ENCODE measurements around the gene SH2B3. TPM values are rescaled to one million over a fixed set of nuclear protein-coding genes. Genes with fewer than 3 reads are reported as not detected.

The SH2B3 gene
- total RNA-seq, 5 donors from 2014 or later (not counting 1 experiment from before 2014, with no cell fraction given): 24.6 to 38.8 (median 28.8) TPM

DNA sequence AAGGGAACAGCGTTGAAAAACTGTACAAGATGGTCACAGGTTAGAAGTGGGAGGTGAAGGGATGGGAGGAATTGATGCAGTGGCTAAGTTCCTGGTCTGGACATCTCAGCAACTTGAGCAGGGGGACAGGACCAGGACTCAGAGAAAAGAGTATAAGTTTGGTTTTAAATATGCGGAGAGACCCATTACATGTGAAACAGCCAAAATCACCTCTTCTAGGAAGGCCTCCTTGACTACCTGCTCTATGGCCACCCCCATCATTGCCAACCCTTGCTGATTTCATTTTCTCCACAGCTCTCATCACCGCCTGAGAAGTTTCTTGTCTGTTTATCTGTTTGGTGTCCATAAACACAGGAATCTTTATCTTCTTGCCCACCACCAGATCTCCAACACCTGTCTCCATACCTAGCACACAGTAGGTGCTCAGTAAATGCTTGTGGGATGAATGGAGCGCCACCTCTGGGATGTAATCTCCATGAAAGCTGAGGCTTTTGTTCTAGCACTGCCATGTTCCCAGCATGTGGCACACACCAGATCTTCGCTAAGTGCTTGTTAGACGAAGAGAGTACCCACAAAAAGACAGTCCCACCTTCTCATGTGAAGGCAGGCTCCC lies 25.7 kb upstream of the SH2B3 start:
- no peak overlapping the region for H3K27ac Mint-ChIP-seq
- Histone ChIP-seq H3K4me3 (ENCODE audit: control insufficient read depth in 1 of 2, extremely low read depth in 1 of 2, low read length in 1 of 2) (no peak overlapping the region), H3K27me3 (replicated peaks in 1 of 2; ENCODE audit: control insufficient read depth in 2 of 2, extremely low read depth in 1 of 2, insufficient read depth in 2 of 2, low read length in 1 of 2) (peaks cover 0 to 12% of the 10 kb centered on the region in 2 experiments), H3K36me3 (ENCODE audit: control insufficient read depth in 2 of 2, extremely low read depth in 1 of 2, insufficient read depth in 1 of 2, low read length in 1 of 2) (no peaks in the 10 kb centered on the region), H3K4me1 (ENCODE audit: control insufficient read depth in 1 of 2, extremely low read depth in 1 of 2, insufficient read depth in 2 of 2, low read length in 2 of 2) (no peaks in the 10 kb centered on the region), H3K27ac (ENCODE audit: low read length) (no peak overlapping the region), H3K9me3 (no peaks in the 10 kb centered on the region)
- POLR2A ChIA-PET: no interaction called here
- 80% methylated on average over 1 of the region's 6 CpGs for WGBS (ENCODE audit: insufficient coverage)
- no peaks in the 10 kb centered on the region for H3K36me3 Mint-ChIP-seq
- ATAC-seq (replicated peaks in 1 of 4): no peak
- peaks cover 0 to 2% (median 0%) of the 10 kb centered on the region in 3 donors for H3K4me1 Mint-ChIP-seq
- H3K4me3 Mint-ChIP-seq: no peak overlapping the region
- DNase-seq: no peak
- H3K9me3 Mint-ChIP-seq: no peaks in the 10 kb centered on the region
- H3K27me3 Mint-ChIP-seq: peaks cover 0 to 2% of the 10 kb centered on the region in 2 donors
- CTCF ChIA-PET: interaction anchor here in 1 of 2 donors (0.6 kb wide), 1 partner anchor 817 kb away, joined by 3 read pairs; no protein-coding TSS in a partner anchor

DNA sequence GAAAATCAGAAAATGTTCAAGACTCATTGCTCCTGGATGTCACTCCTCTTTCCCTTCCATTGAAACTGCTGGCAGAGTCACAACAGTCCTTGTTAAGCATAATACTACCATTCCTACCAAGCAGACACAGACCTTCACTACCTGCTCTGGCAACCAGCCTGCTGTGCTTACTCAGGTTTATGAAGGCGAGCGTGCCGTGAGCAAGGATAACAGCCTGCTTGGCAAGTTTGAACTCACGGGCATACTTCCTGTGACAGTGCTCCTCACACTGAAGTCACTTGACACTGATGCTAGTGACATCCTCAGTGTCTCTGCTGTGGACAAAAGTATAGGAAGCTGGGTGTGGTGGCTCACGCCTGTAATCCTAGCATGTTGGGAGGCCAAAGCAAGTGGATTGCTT lies 21.1 kb upstream of the SH2B3 start:
- Histone ChIP-seq H3K27me3 (replicated peaks in 1 of 2; ENCODE audit: control insufficient read depth in 2 of 2, extremely low read depth in 1 of 2, insufficient read depth in 2 of 2, low read length in 1 of 2) (peaks cover 0 to 8% of the 10 kb centered on the region in 2 experiments), H3K36me3 (ENCODE audit: control insufficient read depth in 2 of 2, extremely low read depth in 1 of 2, insufficient read depth in 1 of 2, low read length in 1 of 2) (no peaks in the 10 kb centered on the region), H3K27ac (ENCODE audit: low read length) (no peak overlapping the region), H3K4me1 (ENCODE audit: control insufficient read depth in 1 of 2, extremely low read depth in 1 of 2, insufficient read depth in 2 of 2, low read length in 2 of 2) (no peaks in the 10 kb centered on the region), H3K4me3 (ENCODE audit: control insufficient read depth in 1 of 2, extremely low read depth in 1 of 2, low read length in 1 of 2) (no peak overlapping the region), H3K9me3 (no peaks in the 10 kb centered on the region)
- no peak overlapping the region for H3K27ac Mint-ChIP-seq
- ChIA-PET POLR2A (interaction anchor here in 1 of 2 donors (0.6 kb wide), 1 partner anchor 9 kb away, joined by 3 read pairs; no protein-coding TSS in a partner anchor), CTCF (interaction anchor here in 1 of 2 donors (0.6 kb wide), 1 partner anchor 18 kb away, joined by 3 read pairs; no protein-coding TSS in a partner anchor)
- H3K4me1 Mint-ChIP-seq: peaks cover 0 to 2% (median 0%) of the 10 kb centered on the region in 3 donors
- H3K36me3 Mint-ChIP-seq: no peaks in the 10 kb centered on the region
- 68% methylated on average over 4 of the region's 5 CpGs for WGBS (ENCODE audit: insufficient coverage)
- no peaks in the 10 kb centered on the region for H3K27me3 Mint-ChIP-seq
- H3K4me3 Mint-ChIP-seq: no peak overlapping the region
- ATAC-seq (replicated peaks in 1 of 4) (no peak), DNase-seq (no peak)
- H3K9me3 Mint-ChIP-seq: no peaks in the 10 kb centered on the region

DNA sequence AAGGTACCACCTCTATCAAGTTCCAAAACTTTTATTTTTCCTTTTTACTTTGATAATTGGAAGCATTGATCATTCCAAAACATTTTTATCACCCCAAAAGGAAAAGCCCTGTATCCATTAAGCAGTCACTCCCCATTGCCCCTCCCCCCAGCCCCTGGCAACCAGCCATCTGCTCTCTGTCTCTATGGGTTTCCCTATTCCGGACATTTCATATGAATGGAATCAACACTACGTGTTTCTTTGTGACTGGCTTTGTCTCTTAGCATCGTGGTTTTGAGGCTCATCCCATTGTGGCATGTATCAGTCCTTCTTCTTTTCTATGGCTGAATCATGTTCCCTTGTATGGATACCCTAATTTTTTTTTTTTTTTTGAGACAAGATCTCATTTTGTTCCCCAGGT lies 18.8 kb upstream of the SH2B3 start:
- ChIA-PET CTCF (interaction anchor here (0.6 to 0.7 kb wide), 2 partner anchors 155 to 1091 kb away, joined by 3 to 4 read pairs; no protein-coding TSS in a partner anchor), POLR2A (no interaction called here)
- H3K27ac Mint-ChIP-seq: no peak overlapping the region
- no peak overlapping the region for H3K4me3 Mint-ChIP-seq
- peaks cover 0 to 2% (median 0%) of the 10 kb centered on the region in 3 donors for H3K4me1 Mint-ChIP-seq
- Histone ChIP-seq H3K36me3 (ENCODE audit: control insufficient read depth in 2 of 2, extremely low read depth in 1 of 2, insufficient read depth in 1 of 2, low read length in 1 of 2) (no peaks in the 10 kb centered on the region), H3K27me3 (replicated peaks in 1 of 2; ENCODE audit: control insufficient read depth in 2 of 2, extremely low read depth in 1 of 2, insufficient read depth in 2 of 2, low read length in 1 of 2) (peaks cover 0 to 17% of the 10 kb centered on the region in 2 experiments), H3K9me3 (no peaks in the 10 kb centered on the region), H3K27ac (ENCODE audit: low read length) (no peak overlapping the region), H3K4me3 (ENCODE audit: control insufficient read depth in 1 of 2, extremely low read depth in 1 of 2, low read length in 1 of 2) (no peak overlapping the region), H3K4me1 (ENCODE audit: control insufficient read depth in 1 of 2, extremely low read depth in 1 of 2, insufficient read depth in 2 of 2, low read length in 2 of 2) (no peaks in the 10 kb centered on the region)
- no peaks in the 10 kb centered on the region for H3K9me3 Mint-ChIP-seq
- no peak for DNase-seq
- no peaks in the 10 kb centered on the region for H3K27me3 Mint-ChIP-seq
- WGBS (ENCODE audit: insufficient coverage): 90% methylated on average over 2 of the region's 3 CpGs
- H3K36me3 Mint-ChIP-seq: no peaks in the 10 kb centered on the region
- no peak for ATAC-seq (replicated peaks in 1 of 4)

DNA sequence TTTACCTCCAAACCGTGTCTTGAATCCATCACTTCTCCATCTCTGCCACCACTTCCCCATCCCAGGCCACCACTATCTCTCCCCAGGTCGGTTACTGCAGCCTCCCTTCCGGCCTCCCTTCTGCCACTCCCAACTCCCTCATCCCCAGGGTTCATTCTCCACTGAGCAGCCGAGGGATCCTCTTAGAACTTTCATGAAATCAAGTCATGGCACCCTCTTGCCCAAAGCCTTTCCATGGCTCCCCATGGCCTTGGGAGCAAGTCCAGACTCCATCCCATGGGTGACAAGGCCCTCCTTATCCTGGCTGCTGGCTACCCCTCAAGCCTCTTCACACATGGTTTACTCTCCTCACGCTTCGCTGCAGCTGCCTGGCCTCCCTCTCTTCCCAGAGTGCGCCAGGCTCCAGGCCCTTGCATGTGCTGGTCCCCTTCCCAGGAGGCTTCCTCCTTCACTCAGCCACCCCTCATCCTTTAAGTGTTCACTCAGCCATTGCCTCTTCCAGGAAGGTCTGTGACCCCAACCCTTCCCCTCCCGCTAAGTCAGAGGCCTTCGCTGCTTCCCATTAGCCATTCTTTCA lies 17.9 kb upstream of the SH2B3 start:
- Mint-ChIP-seq H3K4me1 (peaks cover 0 to 2% (median 0%) of the 10 kb centered on the region in 3 donors), H3K9me3 (no peaks in the 10 kb centered on the region), H3K27ac (no peak overlapping the region), H3K4me3 (no peak overlapping the region), H3K27me3 (no peaks in the 10 kb centered on the region), H3K36me3 (no peaks in the 10 kb centered on the region)
- 81% methylated on average over 8 of the region's 9 CpGs for WGBS (ENCODE audit: insufficient coverage)
- DNase-seq (no peak), ATAC-seq (replicated peaks in 1 of 4) (no peak)
- Histone ChIP-seq H3K4me3 (ENCODE audit: control insufficient read depth in 1 of 2, extremely low read depth in 1 of 2, low read length in 1 of 2) (no peak overlapping the region), H3K27ac (ENCODE audit: low read length) (no peak overlapping the region), H3K36me3 (ENCODE audit: control insufficient read depth in 2 of 2, extremely low read depth in 1 of 2, insufficient read depth in 1 of 2, low read length in 1 of 2) (no peaks in the 10 kb centered on the region), H3K27me3 (replicated peaks in 1 of 2; ENCODE audit: control insufficient read depth in 2 of 2, extremely low read depth in 1 of 2, insufficient read depth in 2 of 2, low read length in 1 of 2) (peaks cover 0 to 17% of the 10 kb centered on the region in 2 experiments), H3K4me1 (ENCODE audit: control insufficient read depth in 1 of 2, extremely low read depth in 1 of 2, insufficient read depth in 2 of 2, low read length in 2 of 2) (no peaks in the 10 kb centered on the region), H3K9me3 (no peaks in the 10 kb centered on the region)
- ChIA-PET POLR2A (no interaction called here), CTCF (interaction anchor here in 1 of 2 donors (0.7 kb wide), 1 partner anchor 1092 kb away, joined by 4 read pairs; no protein-coding TSS in a partner anchor)

DNA sequence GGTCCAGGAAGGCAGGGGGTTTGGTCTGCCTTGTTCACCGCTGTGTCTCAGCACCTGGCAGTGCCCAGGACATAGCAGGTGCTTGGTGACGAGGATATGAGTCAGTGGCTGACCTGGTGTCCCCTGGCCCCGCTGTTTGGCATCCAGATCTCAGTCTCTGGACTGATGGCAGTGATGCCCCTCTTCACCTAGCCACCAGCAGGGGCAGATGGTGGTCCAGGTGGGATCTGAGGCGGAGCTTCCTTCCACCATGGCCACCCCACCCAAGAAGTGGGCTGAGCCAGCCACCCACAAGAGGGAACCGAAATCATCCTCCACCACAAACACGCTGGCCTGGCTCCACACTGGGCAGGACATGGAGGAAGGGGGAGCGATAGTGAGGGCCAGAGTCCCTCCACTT lies 16.1 kb upstream of the SH2B3 start:
- 55% methylated on average over 2 of the region's 7 CpGs for WGBS (ENCODE audit: insufficient coverage)
- DNase-seq: no peak

DNA sequence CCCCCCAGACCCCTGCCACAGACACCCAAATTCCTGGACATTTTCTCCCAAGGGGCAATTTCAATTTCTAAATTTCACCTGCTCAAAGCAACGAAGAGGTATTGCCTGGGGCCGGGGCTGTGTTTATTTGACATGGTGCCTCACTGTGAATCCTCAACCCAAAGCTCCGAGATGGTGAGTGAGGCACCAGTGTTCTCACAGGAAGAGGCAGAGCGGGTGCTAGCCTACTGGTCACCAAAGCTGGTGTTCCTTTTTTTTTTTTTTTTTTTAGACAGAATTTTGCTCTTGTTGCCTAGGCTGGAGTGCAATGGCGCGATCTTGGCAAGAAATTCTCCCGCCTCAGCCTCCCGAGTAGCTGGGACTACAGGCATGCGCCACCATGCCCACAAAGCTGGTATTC lies 14.8 kb upstream of the SH2B3 start:
- 87% methylated on average over 7 of the region's 9 CpGs for WGBS (ENCODE audit: insufficient coverage)
- no peak overlapping the region for H3K27ac Mint-ChIP-seq

More for the DNA sequence above, 16.1 kb upstream of the SH2B3 start:
- no peak overlapping the region for H3K4me3 ChIP-seq (ENCODE audit: control insufficient read depth in 1 of 2, extremely low read depth in 1 of 2, low read length in 1 of 2)
- CTCF ChIA-PET: interaction anchor here in 1 of 2 donors (1.0 kb wide), 1 partner anchor 62 kb away, joined by 4 read pairs; no protein-coding TSS in a partner anchor
- no peaks in the 10 kb centered on the region for H3K4me1 ChIP-seq (ENCODE audit: control insufficient read depth in 1 of 2, extremely low read depth in 1 of 2, insufficient read depth in 2 of 2, low read length in 2 of 2)
- H3K36me3 Mint-ChIP-seq: no peaks in the 10 kb centered on the region
- H3K4me1 Mint-ChIP-seq: peaks cover 0 to under 1% (median 0%) of the 10 kb centered on the region in 3 donors
- no peak overlapping the region for H3K27ac ChIP-seq (ENCODE audit: low read length)
- POLR2A ChIA-PET: no interaction called here
- H3K27ac Mint-ChIP-seq: no peak overlapping the region
- H3K9me3 ChIP-seq: no peaks in the 10 kb centered on the region
- no peak for ATAC-seq (replicated peaks in 1 of 4)
- no peaks in the 10 kb centered on the region for H3K36me3 ChIP-seq (ENCODE audit: control insufficient read depth in 2 of 2, extremely low read depth in 1 of 2, insufficient read depth in 1 of 2, low read length in 1 of 2)
- peaks cover 0 to 16% of the 10 kb centered on the region in 2 experiments for H3K27me3 ChIP-seq (replicated peaks in 1 of 2; ENCODE audit: control insufficient read depth in 2 of 2, extremely low read depth in 1 of 2, insufficient read depth in 2 of 2, low read length in 1 of 2)
- no peaks in the 10 kb centered on the region for H3K9me3 Mint-ChIP-seq
- H3K27me3 Mint-ChIP-seq: no peaks in the 10 kb centered on the region
- no peak overlapping the region for H3K4me3 Mint-ChIP-seq

More for the DNA sequence above, 14.8 kb upstream of the SH2B3 start:
- no peaks in the 10 kb centered on the region for H3K36me3 ChIP-seq (ENCODE audit: control insufficient read depth in 2 of 2, extremely low read depth in 1 of 2, insufficient read depth in 1 of 2, low read length in 1 of 2)
- POLR2A ChIA-PET: interaction anchor here (0.6 kb wide), 2 partner anchors 62 to 179 kb away, joined by 4 to 7 read pairs; no protein-coding TSS in a partner anchor
- no peaks in the 10 kb centered on the region for H3K9me3 Mint-ChIP-seq
- H3K27me3 Mint-ChIP-seq: no peaks in the 10 kb centered on the region
- H3K4me1 ChIP-seq (ENCODE audit: control insufficient read depth in 1 of 2, extremely low read depth in 1 of 2, insufficient read depth in 2 of 2, low read length in 2 of 2): no peaks in the 10 kb centered on the region
- H3K9me3 ChIP-seq: no peaks in the 10 kb centered on the region
- H3K4me3 ChIP-seq (ENCODE audit: control insufficient read depth in 1 of 2, extremely low read depth in 1 of 2, low read length in 1 of 2): no peak overlapping the region
- H3K4me1 Mint-ChIP-seq: no peaks in the 10 kb centered on the region
- H3K36me3 Mint-ChIP-seq: no peaks in the 10 kb centered on the region
- DNase-seq: no peak
- CTCF ChIA-PET: interaction anchor here (0.7 to 1.1 kb wide), 4 partner anchors 60 to 494 kb away, joined by 4 to 5 read pairs (median 4); no protein-coding TSS in a partner anchor
- no peak overlapping the region for H3K4me3 Mint-ChIP-seq
- no peak overlapping the region for H3K27ac ChIP-seq (ENCODE audit: low read length)
- ATAC-seq (replicated peaks in 1 of 4): no peak
- peaks cover 0 to 13% of the 10 kb centered on the region in 2 experiments for H3K27me3 ChIP-seq (replicated peaks in 1 of 2; ENCODE audit: control insufficient read depth in 2 of 2, extremely low read depth in 1 of 2, insufficient read depth in 2 of 2, low read length in 1 of 2)

Measured in T-cell (primary cell).